KOPT-K1 (cell line): ENCODE data around the gene NUMA1.

Experiments used
- H3K27ac ChIP-seq: fragments of 200-600 bp; sonication (generic); 2 replicates; pipeline ENCODE4 v1.5.1; 2016; ENCODE audit warnings: antibody characterized with exemption, mild to moderate bottlenecking, low read depth, low read length; ENCODE audit not compliant: poor library complexity, severe bottlenecking
- H3K36me3 ChIP-seq: fragments of 200-600 bp; sonication (generic); 2 replicates; pipeline ENCODE4 v1.5.1; 2017; ENCODE audit warnings: antibody characterized with exemption, mild to moderate bottlenecking, low read length, moderate library complexity; ENCODE audit not compliant: insufficient read depth
- H3K9me3 ChIP-seq: fragments of 200-600 bp; sonication (generic); 2 replicates; pipeline ENCODE4 v1.5.1; 2017; ENCODE audit warnings: antibody characterized with exemption, low read length, mild to moderate bottlenecking; ENCODE audit not compliant: insufficient read depth, poor library complexity, severe bottlenecking

Gene NUMA1

GRCh38 chr11:72024069-72024754, 56.1 kb downstream of the NUMA1 start:
- Histone ChIP-seq H3K36me3 (peaks cover 99% of the 10 kb centered on the region), H3K27ac (no peak overlapping the region), H3K9me3 (no peaks in the 10 kb centered on the region)

GRCh38 chr11:72023335-72023734, 57.0 kb downstream of the NUMA1 start:
- Histone ChIP-seq H3K9me3 (no peaks in the 10 kb centered on the region), H3K36me3 (peaks cover 99% of the 10 kb centered on the region), H3K27ac (no peak overlapping the region)

GRCh38 chr11:72018171-72018570, 62.2 kb downstream of the NUMA1 start:
- no peaks in the 10 kb centered on the region for H3K9me3 ChIP-seq
- H3K36me3 ChIP-seq, result peaks cover 100% of the 10 kb centered on the region
- H3K27ac ChIP-seq, result no peak overlapping the region

GRCh38 chr11:72015511-72016061, 64.8 kb downstream of the NUMA1 start:
- Histone ChIP-seq H3K27ac (no peak overlapping the region), H3K9me3 (no peaks in the 10 kb centered on the region), H3K36me3 (peaks cover 100% of the 10 kb centered on the region)

GRCh38 chr11:72014761-72015320, 65.5 kb downstream of the NUMA1 start:
- Histone ChIP-seq H3K9me3 (no peaks in the 10 kb centered on the region), H3K27ac (no peak overlapping the region), H3K36me3 (peaks cover 100% of the 10 kb centered on the region)

- Histone ChIP-seq H3K9me3 (no peaks in the 10 kb centered on the region), H3K27ac (no peak overlapping the region), H3K36me3 (peaks cover 100% of the 10 kb centered on the region)
These were observed 66.3 kb downstream of the NUMA1 start for GRCh38 chr11:72013765-72014711.

- no peak overlapping the region for H3K27ac ChIP-seq
- H3K9me3 ChIP-seq, result no peaks in the 10 kb centered on the region
- peaks cover 100% of the 10 kb centered on the region for H3K36me3 ChIP-seq
These were observed 67.2 kb downstream of the NUMA1 start for GRCh38 chr11:72012897-72013721.

GRCh38 chr11:72012091-72012630, 68.2 kb downstream of the NUMA1 start:
- Histone ChIP-seq H3K27ac (no peak overlapping the region), H3K9me3 (no peaks in the 10 kb centered on the region), H3K36me3 (peaks cover 100% of the 10 kb centered on the region)

- Histone ChIP-seq H3K36me3 (peaks cover 100% of the 10 kb centered on the region), H3K9me3 (no peaks in the 10 kb centered on the region), H3K27ac (no peak overlapping the region)
These were observed 69.7 kb downstream of the NUMA1 start for GRCh38 chr11:72010529-72011233.

- Histone ChIP-seq H3K27ac (no peak overlapping the region), H3K9me3 (no peaks in the 10 kb centered on the region), H3K36me3 (peaks cover 100% of the 10 kb centered on the region)
These were observed 71.2 kb downstream of the NUMA1 start for GRCh38 chr11:72009156-72009555.

GRCh38 chr11:72008728-72009127, 71.6 kb downstream of the NUMA1 start:
- H3K36me3 ChIP-seq, result peaks cover 100% of the 10 kb centered on the region
- H3K27ac ChIP-seq, result no peak overlapping the region

GRCh38 chr11:72007587-72007986, 72.8 kb downstream of the NUMA1 start:
- H3K36me3 ChIP-seq, result peaks cover 100% of the 10 kb centered on the region
- no peak overlapping the region for H3K27ac ChIP-seq
- H3K9me3 ChIP-seq, result no peaks in the 10 kb centered on the region

More at GRCh38 chr11:72008728-72009127, 71.6 kb downstream of the NUMA1 start:
- H3K9me3 ChIP-seq, result no peaks in the 10 kb centered on the region

- H3K36me3 ChIP-seq, result peaks cover 100% of the 10 kb centered on the region
- H3K27ac ChIP-seq, result no peak overlapping the region
- no peaks in the 10 kb centered on the region for H3K9me3 ChIP-seq
These were observed 73.3 kb downstream of the NUMA1 start for GRCh38 chr11:72007089-72007476.
